ENCODE data around the gene ARPC2.
"Not testable (repeated sequence)": the region's sequence is repeated elsewhere in the genome, so short reads cannot be mapped to it uniquely, and the experiment has no call there.

Gene ARPC2

DNA sequence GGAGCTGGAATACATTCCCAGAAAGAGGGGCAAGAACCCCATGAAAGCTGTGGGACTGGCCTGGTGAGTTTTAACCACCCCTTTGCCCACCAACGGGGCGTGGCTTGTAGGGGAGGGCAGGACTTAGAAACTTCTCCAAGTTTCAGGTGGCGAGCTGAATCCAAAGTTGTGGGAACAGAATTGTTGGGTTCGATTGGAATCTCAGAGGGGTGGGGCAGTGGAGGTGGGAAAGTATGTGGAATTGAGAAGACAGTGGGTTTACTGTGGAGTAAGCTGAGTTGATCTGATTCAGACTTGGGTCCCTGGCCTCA lies 54.5 kb downstream of the ARPC2 start:
- DNase-seq (ENCODE audit: low spot score): no peak

DNA sequence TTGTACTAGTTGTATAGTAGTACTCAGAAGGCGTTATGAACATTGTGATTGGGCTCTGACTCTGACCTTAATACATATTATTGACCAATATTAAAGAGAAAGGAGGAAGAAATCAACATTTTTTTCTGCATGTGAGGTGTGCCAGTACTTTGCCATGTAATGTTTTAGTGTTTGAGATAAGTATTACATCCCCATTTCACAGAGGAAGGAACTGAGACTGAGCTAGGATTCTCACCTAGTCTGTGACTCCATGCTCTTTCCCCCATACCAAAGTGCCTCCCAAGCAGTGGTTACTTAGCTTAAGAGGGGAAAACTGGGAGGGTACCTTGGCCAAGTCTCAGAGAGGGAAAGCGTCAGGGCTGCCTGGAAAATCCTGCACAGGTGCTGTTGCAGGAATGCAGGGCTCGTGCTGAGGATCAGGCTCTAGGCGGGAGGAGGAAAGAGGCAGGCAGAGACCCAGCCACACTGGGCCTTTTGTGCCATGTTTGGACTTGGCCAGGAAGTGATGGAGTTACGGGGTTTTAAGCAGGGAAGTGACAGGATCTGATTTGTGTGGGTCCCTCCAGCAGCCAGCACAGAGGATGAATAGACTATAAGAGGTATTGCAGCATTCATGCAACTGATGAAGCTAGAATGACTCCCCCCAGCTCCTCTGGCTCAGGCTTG lies 55.0 kb downstream of the ARPC2 start:
- no peak for DNase-seq (ENCODE audit: low spot score)

DNA sequence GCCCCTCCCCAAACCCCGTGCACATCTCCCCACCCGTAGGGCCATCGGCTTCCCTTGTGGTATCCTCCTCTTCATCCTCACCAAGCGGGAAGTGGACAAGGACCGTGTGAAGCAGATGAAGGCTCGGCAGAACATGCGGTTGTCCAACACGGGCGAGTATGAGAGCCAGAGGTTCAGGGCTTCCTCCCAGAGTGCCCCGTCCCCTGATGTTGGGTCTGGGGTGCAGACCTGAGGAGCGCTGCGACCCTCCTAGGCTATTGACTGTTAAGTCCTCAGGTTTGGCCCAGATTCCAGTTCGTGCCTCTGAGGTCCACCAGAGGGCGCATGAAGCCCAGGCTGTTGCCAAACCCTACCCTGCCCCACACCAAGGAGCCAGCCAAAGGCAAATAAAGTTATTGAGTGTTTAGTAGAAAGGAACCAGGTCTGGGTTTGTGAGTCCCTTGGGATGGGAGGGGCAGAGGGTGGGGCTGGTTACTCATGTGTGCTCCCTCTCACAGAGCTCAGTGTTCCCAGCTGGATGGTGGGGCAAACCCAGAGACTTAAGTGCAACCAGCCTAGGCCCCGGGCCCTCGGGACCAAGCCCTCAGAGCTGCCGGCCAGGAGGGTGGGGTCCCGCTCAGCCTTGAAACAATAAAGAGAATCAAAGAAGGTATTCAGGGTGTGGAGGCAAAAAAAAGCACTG lies 55.7 kb downstream of the ARPC2 start:
- DNase-seq (ENCODE audit: low spot score): peak; percentile 81

DNA sequence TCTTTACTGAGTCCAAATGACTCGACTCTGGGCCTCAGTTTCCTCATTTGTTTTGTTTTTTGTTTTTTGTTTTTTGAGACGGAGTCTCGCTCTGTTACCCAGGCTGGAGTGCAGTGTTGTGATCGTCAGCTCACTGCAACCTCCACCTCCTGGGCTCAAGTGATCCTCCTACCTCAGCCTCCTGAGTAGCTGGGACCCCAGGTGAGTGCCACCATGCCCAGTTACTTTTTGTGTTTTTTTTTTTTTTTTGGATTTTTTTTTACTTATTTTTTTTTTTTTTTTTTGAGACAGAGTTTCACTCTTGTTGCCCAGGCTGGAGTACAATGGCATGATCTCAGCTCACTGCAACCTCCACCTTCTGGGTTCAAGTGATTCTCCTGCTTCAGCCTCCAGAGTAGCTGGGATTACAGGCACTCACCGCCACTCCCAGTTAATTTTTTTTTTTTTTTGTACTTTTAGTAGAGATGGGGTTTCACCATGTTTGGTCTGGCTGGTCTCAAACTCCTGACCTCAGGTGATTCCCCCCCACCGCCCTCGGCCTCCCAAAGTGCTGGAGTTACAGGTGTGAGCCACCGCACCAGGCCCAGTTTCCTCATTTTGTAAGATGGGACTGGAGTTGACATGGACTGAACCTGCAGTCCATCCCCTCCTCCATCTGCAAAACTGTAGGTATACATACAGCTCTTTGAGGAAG lies 56.4 kb downstream of the ARPC2 start:
- DNase-seq (ENCODE audit: low spot score): not testable (repeated sequence)

DNA sequence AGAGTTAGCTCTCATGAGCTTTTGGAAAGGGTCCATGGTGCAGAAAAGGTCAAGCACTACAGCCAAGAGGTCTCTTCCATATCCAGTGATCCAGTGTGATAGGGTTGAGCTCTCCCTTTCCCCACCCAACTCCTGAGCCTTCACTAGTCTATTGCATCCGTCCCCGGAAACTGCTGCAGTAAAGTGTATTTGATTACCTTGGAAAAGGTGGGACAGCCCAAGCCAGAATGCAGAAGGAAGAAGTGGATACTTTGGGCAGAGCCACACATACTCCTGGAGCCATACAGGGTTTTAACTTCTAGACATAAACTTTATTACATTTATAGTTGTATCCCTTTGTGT lies 56.9 kb downstream of the ARPC2 start:
- DNase-seq (ENCODE audit: low spot score): no peak

DNA sequence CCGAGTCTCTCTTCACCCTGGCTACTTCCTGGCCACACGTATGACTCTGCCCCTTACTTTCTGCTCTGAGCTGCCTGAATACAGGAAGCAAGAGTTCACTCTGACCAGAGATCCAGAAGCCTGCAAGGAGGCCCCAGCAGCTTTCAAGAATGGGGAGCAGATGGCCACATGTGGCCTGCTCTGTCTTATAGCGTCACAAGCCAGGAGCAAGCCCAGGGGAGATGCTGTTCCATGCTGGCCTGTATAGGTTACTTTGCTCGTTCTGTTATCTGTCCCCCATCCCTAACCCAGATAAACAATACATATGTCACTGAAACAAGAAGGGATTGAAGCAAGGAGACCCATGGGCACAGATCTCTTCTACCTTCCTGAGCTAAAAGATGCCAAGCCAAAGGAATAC lies 57.6 kb downstream of the ARPC2 start:
- no peak for DNase-seq (ENCODE audit: low spot score)

DNA sequence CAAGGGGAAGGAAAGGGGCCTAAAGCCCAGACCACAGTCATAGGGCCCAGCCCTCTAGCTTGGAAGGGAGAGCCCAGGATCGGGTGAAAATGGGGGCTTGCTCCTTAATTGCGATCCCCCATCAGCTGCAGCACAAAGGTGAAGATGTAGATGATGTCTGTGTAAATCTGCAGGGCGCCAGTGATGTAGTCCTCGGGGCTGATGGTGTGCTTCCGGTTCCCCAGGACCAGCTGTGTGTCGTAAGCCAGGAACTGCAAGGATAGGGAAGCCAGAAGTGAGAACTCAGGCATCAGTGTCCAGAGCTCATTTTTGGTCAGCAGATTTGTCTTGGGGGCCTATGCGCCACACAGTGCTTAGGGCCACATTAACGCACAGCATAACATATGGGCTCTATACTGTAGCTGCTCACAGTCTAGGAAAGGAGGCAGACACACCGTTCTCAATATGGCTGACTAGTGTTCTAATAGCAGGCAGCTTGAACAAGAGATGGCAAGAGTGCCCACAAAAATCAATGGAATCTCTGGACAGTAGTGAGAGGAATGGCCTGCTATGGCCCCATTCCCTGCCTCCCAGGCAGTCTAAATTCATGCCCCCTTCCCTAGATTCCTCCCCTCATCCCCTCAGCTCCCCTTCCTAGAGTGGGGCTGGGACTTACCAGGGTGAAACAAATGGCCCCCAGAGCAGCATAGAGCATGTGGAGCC lies 58.5 kb downstream of the ARPC2 start:
- no peak for DNase-seq (ENCODE audit: low spot score)

DNA sequence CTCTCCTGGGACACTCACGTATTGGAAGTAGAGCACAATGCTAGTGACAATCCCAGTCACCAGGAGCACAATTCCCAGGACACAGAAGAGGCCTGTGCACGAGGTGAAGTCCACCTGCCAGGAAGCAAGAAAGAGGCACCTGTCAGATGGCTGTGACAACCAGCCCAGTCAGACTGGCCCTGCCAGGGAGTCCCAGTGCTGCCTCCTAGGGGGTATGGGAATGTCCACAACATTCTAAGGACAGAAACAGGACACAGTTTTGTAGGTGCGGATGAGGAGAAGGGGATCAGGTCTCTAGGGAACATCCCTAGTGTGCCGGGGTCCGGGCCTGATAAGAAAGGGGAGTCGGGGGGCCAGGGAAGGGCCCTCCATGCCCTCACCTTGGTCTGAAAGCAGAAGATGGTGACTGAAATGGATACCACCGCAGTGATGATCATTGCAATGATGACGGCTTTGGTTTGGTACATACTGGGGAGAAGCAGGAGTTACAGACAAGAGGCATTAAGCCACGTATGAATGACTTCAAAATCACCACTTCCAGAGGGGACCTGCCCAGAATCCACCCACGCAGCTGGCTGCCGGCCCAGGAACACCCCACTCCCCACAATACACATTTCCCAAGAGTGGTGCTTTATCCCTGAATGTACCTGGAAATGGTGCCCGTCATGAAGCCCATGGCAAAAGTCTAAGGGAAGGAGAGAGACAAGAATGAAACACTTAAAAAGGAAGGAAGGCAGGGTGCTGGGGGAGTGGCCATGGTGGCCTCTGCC lies 60.2 kb downstream of the ARPC2 start:
- DNase-seq (ENCODE audit: low spot score): no peak

DNA sequence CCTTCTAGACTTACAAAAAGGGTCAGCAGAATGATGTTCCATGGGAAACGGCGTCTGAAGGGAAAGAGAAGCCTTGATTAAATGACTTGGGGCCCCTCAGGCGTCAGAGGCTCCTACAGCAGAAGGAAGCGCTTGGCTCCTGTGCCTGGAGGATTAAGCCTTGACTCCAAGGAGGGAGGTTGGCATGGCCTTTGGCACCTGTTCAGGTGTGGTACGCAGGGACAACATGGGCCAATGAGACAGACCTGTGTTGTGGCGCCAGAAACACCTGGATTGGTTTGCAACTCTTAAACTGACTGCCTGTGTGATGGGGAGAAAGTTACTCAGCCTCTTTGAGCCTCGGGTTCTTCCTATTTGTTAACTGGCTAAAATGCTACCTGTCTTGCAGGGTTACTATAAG lies 60.9 kb downstream of the ARPC2 start:
- no peak for DNase-seq (ENCODE audit: low spot score)

DNA sequence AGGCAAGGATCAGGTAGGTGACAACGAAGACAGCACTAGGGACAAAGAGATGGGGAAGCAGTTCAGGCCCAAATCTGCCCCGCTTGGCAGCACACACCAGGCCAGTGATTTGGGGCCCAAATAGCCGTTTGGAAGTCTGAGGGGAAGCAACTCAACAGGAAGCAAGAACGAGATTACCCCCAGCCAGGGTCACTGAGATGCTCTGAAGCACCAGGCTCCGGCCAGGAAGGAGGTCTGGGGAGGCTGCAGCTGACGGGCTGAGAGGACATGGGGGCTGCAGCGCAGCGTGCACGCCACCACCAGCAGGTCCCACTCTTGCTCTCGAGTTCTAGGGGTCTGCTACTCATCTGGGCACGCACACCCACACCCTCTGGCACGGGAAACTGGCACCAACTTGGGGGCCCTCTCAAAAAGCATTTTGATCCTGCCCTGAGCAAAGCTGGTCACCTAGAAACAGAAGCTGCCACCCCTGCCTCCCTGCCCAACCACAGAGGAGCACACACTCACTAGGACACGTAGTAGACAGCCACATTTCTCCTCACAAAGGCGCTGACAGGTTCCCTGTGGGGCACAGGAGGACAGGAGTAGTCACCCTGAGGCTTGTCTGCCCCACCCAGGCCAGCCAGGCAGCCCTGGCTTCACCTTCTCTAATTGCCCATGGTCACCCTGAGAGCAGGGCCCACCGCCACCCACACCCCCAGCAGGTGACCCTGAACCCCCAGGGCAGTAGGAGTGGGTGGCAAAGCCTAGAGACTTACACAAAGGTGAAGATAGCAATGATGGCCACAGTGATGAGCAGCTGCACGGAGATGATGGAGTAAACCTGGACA lies 61.8 kb downstream of the ARPC2 start:
- DNase-seq (ENCODE audit: low spot score): no peak

DNA sequence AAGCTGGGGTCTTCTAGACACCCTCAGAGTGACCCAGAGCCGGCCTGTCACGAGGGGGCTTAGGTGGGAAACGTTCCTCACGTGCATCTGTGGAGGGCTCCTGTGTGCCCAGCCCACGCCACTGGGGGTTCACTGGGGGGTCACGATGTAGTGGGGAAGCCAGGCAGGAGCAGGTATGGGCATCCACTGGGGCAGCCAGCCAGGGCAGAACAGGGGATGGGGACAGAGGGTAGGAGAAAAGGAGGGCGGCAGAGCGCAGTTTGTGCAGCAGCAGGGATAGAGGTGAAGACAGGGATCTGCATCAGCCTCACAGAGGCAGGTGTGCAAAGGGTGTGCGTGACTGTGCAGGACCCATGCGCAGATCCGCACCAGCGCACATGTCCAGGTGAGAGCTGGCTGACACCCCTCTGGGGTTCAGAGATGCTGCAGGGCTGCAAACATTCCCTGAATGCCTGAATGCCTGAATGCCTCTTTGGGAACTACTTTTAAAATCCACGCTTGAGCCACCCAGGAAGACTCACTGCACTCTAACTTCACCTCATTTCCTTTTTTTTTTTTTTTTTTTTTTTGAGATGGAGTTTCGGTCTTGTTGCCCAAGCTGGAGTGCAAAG lies 63.4 kb downstream of the ARPC2 start:
- DNase-seq (ENCODE audit: low spot score): no peak

DNA sequence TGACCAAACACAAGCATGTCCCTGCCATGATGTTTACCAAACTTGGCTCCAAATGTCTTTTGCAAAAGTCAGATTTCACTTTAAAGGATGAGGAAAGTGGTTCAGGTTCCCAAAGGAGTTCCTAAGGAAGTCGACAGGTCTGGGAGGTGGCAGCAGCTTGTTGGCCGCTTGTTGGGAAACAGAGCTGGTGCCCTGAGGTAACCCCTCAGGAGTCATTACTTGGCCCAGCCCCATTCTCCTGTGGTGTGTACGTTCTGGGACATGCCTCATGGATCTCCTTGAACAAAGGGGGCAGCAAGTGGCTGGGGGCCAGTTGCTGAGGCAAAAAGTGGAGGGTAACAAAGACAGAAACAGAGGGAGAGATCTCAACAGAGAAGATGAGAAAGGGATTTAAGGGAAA lies 64.5 kb downstream of the ARPC2 start:
- no peak for DNase-seq (ENCODE audit: low spot score)

DNA sequence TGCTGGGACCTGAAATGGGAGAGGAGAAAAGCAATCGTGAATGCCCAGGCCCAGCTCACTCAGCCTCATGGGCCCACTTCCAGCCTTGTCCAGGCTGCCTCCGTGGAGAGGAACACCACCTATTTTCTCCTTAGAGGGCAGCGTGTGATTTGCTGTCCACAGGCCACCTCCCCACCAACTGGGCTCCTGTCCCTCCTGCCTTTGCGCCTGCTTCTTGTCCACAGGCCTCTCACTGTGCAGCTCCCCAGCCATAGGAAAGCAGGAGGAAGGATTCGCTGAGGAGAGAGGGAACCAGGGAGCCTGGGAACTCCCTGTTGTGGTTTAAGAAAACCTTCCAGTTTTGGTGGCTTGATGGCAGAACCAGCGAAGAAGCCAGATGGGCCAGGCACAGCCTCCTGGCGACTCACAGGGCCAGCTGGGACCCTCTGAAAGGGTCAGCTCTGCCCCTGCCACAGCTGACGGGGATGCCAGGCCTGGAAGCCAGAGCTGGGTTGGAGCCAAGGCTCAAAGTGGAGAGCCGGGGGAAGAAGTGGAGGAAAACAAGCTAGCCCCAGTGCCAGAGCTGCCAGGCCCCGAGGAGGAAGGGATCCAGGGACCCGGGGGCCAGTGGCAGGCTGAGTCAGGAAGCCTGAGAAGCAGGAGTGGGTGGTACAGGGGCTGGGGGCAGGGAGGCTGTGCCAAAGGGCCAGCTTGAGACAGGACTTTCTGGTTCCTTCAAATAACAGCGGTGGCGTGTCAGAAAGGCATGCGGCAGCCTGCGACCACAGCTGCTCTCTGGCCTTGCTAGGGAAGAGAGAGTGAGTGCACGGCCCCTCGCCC lies 65.4 kb downstream of the ARPC2 start:
- DNase-seq (ENCODE audit: low spot score): no peak

DNA sequence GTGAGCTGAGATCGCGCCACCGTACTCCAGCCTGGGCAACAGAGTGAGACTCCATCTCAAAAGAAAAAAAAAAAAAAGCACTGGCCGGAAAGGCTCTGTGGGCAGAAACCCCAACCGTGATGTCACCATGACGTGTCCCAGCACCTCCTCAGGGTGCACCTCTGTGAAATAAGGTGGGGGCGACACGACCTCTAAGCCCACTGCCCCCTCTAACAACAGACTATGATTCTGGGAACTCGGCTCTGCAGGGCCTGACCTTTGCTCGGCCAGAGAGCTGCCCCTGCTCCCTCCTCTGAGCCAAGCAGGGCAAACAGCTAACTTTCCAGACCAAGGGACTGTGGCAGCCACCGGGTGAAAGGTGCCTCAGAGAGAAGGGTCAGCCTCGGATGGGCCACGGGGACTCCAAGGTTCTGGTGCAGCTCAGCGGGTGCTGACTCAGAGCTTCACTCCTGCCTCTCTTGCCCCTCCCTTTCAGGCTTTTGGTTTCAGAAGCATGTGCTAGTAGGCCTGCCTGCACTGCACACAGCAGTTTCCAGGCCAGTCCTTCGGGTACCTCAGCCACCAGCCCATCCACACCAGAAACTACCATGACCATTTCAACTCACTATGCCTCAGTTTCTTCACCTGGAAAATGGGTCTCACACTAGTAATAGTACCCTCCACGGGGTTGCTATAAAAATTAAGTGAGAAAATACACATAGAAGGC lies 67.3 kb downstream of the ARPC2 start:
- no peak for DNase-seq (ENCODE audit: low spot score)

DNA sequence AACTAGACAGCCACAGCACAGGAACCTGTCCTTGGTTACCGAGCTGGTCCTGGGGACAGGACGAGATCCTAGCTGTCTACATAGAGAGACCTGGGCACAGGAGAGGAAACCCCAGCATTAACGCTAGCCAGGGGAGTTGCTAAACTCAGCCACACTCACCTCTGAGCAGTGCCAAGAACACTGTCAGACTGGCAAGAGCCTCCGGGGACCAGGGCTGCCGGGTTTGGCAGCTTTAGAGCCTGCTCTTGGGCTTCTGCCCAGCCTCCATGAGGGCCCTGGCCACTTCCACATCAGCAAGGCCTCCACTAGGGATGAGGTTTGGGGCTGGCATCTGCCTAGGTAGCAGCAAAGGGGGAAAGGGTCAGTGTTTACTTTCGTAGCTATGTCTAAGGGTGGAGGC lies 68.6 kb downstream of the ARPC2 start:
- DNase-seq (ENCODE audit: low spot score): no peak

DNA sequence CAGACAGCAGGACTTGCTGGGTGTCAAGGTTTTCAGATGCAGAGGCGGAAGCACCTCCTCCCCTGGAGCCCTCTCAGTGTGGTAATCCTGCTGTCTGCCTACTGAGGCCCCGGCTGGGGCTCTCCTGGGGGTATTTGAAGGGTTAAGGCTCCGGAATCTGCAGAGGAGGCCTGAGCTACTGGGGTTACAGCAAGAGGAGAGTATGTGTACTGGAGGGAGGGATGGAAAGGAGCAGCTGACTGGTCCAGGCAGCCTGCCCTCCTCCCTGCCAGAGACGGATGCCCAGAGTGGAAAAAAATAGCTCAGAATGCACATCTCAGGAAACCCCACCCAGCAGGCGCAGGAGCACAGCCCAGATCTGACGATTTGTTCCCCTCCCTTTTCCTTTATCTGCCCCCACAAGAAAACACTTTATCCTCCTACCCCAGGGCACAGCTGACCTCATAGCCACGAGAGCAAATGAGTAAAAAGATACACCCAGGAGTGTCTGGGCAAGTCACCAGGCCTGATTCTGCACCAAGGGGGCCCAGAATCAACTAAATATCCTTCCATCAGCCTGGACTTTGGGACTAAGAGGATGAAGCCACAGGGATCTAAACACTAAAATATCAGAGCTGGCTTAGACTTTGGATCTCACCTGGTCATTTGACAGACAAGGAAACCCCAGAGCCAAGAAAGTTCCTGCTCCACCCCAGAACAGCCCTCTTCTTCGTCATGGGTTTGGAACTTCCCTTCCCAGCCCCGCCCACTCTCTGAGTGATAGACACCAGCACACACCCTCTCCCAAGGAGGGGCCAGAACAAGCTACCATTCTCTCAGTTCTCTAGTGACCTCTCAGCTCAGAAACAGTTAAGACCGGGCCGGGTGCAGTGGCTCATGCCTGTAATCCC lies 69.8 kb downstream of the ARPC2 start:
- peak; percentile 85 for DNase-seq (ENCODE audit: low spot score)

DNA sequence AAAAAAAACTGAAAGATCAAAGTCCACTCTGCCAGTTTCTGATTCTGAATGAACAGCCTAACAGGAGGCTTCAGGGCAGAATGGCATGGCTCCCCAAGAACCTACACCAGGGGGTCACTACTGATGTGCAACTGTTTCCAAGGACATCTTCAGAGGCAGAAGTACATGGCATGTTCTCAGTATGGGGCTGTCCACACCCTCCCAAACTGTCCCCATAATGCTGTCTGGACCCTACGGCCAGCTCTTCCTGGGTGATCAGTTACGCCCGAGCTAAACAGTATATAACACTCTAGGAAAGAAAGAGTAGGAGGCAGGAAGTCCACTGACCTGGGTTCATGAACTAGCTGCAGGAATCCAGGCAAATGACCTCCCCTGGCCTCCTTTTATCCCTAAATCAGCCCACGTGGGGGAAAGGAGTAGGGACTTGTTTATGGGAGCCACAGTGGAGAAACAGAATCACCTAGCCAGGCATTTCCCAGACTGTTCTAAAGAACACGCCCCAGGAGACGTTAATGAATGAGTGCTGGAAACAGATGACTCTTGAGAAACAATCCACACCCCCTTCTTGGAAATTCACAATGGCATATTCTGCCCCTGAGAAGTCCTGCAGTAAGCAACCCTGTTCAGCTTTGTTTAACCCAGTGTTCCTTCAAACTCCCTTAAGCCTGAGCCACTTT lies 72.8 kb downstream of the ARPC2 start:
- no peak for DNase-seq (ENCODE audit: low spot score)

All from iPS-NIHi11 (cell line).